NCI-H345 (cell line): ENCODE results near the gene SS18L1.

Source experiments
- DNase-seq: peaks from one replicate; lab custom pipeline; 2025; lab: John Stamatoyannopoulos, UW

Gene SS18L1

DNA sequence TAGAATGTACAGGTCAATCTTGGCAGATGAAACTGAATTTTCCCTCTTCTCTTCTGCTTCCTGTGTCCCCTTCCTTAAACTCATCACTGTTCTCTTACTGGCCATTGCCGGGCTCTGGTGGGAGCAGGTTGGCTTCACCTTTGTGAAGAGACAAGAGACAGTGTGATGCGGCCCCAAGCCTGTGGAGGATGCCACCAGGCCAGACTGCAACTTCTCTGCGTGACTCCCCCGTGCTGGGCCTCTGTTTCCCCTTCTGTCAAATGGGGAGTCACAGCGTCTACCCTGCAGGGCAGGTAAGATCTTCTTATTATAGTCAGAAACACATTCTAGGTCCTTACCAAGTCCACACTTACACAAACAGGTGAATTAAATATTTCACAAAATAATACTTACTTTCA is 23.2 kb upstream of the SS18L1 start:
- no peak for DNase-seq

GRCh38 chr20:62120990-62121775 is 22.4 kb upstream of the SS18L1 start:
- no peak for DNase-seq

DNA sequence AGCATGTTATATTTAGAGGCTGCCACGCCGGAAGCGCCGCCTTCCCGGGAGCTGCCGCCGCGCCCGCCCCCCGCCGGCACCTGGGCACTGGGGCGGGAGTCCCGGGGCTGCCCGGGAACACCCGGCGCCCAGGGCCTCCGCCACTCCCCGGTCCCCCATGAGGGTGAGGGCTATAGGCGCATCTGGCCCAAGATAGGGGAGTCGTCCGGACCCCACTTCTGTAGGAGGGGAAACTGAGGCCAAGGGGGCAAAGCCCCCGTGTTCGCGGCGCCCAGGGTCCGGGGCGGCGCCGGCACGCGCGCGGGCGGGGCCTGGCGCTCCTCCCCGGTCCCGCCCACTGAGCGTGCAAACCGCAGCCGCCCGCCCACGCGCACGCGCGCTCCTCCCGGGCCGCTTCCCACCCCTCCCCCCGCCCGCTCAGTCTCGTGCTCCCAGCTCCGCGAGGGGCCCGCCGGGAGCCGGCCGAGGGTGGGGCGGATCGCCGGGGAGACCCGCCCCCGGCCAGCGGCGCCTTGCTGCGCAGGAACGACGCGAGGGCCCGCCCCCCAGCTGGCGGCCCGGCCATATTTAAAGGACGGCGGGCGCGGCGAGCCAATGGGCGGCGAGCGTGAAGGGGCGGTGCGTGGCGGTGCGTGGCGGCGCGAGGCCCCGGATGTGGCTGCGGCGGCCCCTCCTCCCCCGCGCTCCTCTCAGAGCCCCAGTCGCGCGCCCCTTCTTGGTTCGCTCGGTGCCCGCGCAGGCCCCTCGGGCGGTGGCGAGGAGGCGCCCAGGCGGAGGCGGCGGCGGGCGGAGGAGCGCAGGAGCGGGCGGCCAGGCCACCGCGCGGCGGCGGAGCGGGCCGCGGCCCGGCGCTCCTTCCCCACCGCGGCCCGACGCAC is 21.6 kb upstream of the SS18L1 start, which contains the start of gene LSM14B:
Gene LSM14B, plus strand, starts transcription at position 700 of the 878 bp plus-strand sequence. CDS start 192 bp downstream, outside the sequence.
- DNase-seq, result peak; percentile 99

DNA sequence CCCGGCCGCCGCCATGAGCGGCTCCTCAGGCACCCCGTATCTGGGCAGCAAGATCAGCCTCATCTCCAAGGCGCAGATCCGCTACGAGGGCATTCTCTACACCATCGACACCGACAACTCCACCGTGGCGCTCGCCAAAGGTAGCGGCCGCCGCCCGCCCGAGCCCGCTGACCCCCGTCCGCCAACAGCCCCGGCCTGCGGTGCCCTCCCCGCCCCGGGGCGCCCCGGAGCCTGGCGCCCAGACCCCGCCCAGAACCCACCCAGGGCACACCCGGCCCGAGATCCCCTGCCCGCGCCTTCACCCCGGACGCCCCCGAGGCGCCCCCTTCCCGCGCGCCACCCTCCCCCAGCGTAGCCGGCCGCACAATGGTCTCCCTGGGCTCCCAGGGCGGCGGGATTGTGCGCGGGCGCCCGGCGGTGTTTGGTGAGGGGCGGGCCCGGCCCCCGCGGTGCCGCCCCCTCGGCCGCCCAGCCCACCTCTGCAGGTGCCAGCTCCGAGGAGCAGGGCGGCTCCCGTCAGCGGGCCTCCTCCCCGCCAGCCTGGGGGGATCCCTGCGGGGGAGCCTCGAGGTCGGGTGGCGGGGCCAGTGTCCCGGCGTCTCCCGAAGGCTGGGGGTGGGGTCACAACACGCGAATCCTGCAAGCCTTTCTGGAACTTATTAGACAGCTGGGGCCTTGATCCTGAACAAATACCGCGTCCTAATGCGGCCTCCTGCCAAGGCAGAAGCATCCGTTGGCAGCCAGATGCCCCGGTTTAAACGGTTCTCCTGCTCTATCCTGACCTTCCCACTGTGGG is 20.7 kb upstream of the SS18L1 start:
- peak; percentile 89 for DNase-seq

DNA sequence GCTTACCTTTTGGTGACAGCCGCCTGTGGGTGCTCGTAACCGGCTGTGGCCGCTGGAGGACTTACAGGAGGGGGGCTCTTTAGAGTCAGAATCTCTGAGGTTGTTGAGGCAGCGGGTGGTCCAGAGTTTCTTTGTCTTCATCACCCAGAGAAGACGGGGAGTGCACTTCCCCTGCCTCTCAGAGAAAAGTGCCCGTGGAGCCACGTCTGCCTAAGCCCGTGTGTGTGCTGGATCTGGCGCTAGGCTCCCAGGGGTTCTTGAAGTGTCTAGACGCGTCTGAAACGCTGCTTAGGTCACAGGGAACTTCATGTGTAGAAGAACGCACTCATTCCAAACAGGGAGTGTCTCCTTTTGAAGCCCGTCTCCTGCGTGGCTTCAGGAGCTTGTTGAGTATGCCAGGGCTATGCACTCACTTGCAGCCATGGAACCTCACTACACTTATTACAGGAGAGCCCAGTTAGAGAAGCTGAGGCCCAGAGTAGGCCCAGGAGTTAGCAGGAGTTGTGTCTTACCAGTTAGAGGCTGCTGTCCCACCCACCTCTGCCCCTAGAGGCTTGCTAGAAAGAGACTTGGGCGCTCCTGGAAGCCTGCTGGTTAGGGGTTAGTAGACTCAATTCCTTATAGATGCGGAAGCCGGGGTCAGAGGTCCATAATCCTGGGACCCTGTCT is 20.0 kb upstream of the SS18L1 start:
- DNase-seq, result no peak

- DNase-seq, result no peak
Measured at GRCh38 chr20:62126141-62126540, 17.4 kb upstream of the SS18L1 start.

- DNase-seq, result no peak
Measured at GRCh38 chr20:62127799-62128198, 15.8 kb upstream of the SS18L1 start.

DNA sequence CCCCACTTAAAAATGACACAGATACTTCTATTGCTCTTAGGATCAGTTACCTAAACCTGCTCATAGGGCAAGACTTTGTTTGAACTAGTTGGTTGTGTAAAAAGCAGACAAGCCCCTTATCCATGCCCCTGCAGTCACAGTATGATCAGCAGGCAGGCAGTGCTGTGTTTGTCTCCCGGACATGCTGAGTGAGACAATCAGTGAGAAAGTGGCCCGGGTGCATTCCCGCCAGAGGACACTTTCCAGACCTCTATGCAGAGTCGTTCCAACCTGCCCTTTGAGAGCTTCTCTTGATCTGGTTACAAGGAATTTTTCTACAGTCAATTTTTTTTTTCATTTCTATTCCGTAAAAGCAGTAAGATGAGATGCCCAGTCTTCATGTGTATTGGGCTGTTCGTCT is 15.1 kb upstream of the SS18L1 start:
- DNase-seq, result no peak

DNA sequence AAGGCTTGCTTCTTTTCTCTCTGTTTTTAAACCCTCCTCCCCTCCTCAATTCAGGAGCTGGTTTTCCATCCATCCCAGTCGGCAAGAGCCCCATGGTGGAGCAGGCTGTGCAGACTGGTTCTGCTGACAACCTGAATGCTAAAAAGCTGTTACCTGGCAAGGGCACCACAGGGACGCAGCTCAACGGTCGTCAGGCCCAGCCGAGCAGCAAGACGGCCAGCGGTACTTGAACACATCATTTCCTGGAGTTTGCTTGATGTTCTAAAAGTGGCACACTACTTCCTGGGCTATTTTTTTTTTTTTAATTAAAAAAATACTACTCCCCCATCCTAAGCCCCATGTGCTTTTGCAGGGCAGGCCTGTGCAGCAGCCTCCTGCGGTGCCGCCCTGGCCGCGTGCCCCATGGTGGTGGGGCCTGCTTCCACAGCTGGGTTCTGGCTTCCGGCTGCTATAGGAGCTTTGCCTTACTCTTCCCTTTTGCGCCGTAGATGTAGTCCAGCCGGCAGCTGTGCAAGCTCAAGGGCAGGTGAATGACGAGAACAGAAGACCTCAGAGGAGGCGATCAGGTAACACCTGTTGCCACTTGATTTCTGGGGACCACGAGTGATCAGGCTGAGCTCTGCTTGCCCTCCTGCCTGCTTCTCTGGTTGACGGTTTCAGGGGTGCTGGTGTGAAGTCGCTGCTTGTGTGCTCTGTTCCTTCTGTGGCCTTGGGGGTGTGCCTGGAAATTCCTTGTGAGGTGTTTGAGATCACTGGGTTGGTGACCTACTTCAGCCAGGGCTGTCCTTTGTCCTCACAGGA is 13.6 kb upstream of the SS18L1 start:
- no peak for DNase-seq

DNA sequence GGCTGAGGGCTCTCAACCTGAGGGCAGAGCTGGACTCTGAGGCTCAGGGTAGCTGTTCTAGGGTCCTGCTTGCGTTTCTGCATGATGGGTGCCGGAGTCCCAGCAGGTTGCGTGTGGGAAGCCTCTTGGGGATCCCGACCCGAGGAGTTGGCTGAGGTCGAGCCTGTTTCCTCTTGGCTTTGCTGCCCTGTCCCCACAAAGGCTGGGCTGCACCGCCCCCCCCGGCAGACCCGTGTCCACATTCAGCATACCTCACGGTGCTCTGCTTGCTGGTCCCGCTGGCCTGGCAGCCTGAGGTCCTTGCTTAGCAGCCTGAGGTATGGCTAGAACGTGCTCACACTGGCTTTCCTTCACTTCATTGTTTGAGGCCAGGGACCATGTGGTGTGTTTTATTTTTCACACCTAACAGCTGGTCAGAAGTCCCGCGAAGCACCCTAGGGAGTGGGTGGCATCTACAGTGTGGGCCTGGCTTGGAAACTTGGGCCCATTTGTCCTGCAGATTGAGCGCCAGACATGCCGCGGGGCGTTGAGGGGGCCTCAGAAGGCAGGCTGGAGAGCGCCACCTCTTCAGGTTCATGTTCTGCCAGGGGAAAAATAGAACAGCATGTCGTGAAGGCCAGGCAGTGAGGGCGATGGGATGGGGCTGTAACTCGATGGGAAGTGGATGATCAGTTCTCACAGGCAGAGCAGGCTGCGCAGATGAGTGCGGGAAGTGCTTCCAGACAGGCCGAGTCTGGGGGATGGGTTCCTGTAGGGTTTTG is 11.8 kb upstream of the SS18L1 start:
- DNase-seq, result no peak

DNA sequence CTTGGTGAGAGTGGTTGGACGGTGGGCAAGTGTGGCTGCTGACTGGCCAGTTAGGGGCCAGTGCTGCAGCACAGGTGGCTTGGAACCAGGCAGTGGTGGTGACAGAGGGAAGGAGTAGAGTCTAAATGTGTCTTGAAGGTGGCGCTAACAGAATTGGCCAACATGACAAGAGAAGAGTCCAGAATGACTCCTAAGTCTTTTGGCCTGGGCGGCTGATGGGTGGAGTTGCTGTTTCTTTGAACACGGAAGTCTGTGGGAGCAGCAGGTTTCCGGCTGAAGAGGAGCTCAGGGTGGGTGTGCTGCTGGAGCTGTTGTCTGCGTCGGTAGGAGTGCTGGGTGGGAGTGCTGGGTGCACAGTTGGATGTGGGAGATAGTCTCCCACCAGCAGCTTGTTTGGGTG is 11.1 kb upstream of the SS18L1 start:
- no peak for DNase-seq

DNA sequence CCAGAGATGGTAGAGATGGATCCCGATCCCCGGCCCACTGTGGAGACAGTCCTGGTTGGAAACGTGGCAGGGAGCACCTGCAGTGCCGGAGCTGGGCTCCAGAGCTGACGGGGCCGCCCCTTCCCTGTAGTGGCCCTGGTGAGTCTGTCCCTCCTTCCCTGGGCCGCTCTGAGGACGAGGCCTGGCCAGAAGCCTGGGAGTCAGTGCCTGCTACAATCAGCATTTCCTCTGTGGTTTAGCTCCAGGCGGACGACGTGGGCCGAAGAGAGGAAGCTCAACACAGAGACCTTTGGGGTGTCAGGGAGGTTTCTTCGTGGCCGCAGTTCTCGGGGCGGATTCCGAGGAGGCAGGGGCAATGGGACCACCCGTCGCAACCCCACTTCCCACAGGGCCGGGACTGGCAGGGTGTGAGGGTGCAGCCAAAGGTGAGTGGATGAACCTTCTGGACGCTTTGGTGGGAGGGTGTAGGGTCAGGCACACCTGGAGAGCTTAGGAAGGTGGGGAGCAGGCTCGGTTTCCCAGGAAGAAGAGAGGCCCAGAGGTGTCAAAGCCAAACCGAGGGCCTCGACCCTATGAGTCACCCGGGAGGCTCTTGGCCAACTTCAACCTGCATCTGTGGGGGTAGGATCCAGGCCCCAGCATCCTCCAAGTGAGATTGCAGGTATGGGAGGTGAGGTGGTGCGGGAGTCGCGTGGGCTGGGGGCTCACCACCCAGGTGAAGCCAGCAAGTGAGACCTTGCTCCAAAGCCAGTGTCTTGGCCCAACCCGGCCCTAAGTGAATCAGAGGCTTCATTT is 10.3 kb upstream of the SS18L1 start:
- DNase-seq, result no peak

DNA sequence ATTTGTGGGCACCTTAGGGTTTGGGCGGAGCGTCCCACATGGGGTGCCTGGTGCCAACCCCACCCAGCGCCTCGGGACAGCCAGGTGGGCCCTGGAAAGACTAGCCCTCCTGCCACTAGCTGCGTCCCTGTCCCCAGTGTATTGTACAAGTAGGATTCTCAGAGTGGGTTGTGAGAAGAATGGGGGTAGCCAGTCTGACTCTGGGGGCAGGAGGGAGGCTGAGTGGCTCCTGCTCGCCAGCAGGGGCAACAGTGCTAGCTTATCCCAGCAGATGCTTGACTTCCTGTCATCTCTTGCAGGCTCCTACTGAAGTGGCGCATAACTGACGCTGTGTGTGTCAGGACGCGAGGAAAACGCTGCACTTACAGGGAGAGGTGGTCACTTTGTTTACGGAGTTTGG is 9.7 kb upstream of the SS18L1 start:
- no peak for DNase-seq

DNA sequence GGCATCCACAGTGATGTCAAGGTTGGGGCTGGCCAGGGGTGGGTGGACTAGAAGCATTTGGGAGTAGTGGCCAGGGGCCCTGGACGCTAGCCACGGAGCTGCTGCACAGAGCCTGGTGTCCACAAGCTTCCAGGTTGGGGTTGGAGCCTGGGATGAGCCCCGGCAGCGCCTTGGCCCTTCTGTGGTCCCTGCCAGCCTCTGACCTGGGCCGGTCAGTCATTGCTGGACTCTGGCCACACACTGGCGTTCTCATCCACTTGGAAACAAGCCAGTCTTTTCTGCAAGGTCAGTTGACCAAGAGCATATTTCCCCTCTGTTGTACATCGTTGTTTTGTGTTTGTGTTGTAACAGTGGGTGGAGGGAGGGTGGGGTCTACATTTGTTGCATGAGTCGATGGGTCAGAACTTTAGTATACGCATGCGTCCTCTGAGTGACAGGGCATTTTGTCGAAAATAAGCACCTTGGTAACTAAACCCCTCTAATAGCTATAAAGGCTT is 8.8 kb upstream of the SS18L1 start:
- DNase-seq, result no peak

DNA sequence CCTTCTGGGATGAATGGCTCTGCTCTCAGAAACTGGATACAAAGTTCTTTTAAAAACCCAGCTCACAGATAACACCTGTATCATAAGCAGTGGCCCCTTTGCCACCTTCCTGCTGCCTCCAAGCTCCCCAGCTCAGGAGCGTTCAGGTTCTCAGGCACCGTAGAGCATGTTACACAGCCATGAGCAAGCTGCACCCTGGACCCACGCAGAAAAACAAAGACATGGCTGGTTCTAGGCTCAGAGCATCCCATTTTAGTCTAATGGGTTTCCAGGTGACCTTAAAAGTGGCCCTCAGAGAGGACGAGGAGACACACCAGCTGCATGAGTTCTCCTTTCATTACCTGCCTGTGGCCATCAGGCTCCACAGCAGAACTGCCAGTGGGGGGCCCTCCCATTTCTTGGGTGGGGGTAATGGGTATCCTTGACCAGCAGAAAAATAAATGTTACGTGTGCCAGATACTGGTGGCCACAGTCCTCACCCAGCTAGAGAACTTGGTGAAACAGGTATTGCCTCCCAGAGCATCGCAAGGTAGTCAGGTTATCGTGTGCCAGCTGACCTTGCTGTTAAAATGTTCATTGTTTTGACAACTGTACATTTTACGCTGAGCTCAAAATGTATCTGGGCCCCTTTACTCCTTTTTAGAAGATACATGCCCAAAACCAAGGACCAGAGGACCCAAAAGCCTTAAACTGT is 7.8 kb upstream of the SS18L1 start:
- DNase-seq, result no peak

GRCh38 chr20:62136283-62137091 is 7.1 kb upstream of the SS18L1 start:
- DNase-seq, result peak; percentile 61

GRCh38 chr20:62137092-62137384 is 6.5 kb upstream of the SS18L1 start:
- no peak for DNase-seq
